Astrocyte of the spinal cord (primary cell): Measurements from ENCODE around the gene ERMAP.
"Not testable (repeated sequence)": the region's sequence is repeated elsewhere in the genome, so short reads cannot be mapped to it uniquely, and the experiment has no call there.

Source experiments
- DNase-seq: peaks from one replicate; pipeline ENCODE4 v3.0.0; 2011; ENCODE audit warnings: low read depth, low spot score
- H3K4me3 ChIP-seq: 2 replicates; pipeline ENCODE4 v1.5.1; 2011; ENCODE audit warnings: low read depth, mild to moderate bottlenecking, low read length, moderate library complexity
- CTCF ChIP-seq: IDR thresholded peaks from 2 replicates; pipeline ENCODE4 v1.5.1; 2012; ENCODE audit warnings: low read depth, mild to moderate bottlenecking, low read length, inconsistent platforms
- in situ Hi-C: cut with HindIII; loops from 2 replicates; pipeline ENCODE4 v1.10.0; 2017; ENCODE audit warnings: low sequenced_read_pairs

ERMAP gene

GRCh38 chr1:42861014-42861399 is 44.1 kb downstream of the ERMAP start:
- DNase-seq = no peak
- in situ Hi-C loops = no loop called here
- no peak overlapping the region for H3K4me3 ChIP-seq
- TF ChIP-seq CTCF = no peak

- H3K4me3 ChIP-seq = no peak overlapping the region
- in situ Hi-C loops = no loop called here
- no peak for TF ChIP-seq CTCF
- no peak for DNase-seq
Measured at GRCh38 chr1:42866549-42866948, 49.6 kb downstream of the ERMAP start.

GRCh38 chr1:42868466-42868865 is 51.5 kb downstream of the ERMAP start:
- not testable (repeated sequence) for DNase-seq

GRCh38 chr1:42869254-42869653 is 52.3 kb downstream of the ERMAP start:
- H3K4me3 ChIP-seq, in situ Hi-C loops, DNase-seq: not testable (repeated sequence)

More at GRCh38 chr1:42868466-42868865, 51.5 kb downstream of the ERMAP start:
- in situ Hi-C loops, H3K4me3 ChIP-seq: not testable (repeated sequence)

- H3K4me3 ChIP-seq, in situ Hi-C loops, DNase-seq: not testable (repeated sequence)
Measured at GRCh38 chr1:42869751-42870150, 52.8 kb downstream of the ERMAP start.

- in situ Hi-C loops, H3K4me3 ChIP-seq: not testable (repeated sequence)
Measured at GRCh38 chr1:42873108-42873507, 56.2 kb downstream of the ERMAP start.

GRCh38 chr1:42873670-42874069 is 56.7 kb downstream of the ERMAP start:
- no peak for TF ChIP-seq CTCF
- H3K4me3 ChIP-seq = no peak overlapping the region
- in situ Hi-C loops = no loop called here
- no peak for DNase-seq

More at GRCh38 chr1:42873108-42873507, 56.2 kb downstream of the ERMAP start:
- not testable (repeated sequence) for DNase-seq

GRCh38 chr1:42876009-42876408 is 59.1 kb downstream of the ERMAP start:
- H3K4me3 ChIP-seq = no peak overlapping the region
- no peak for DNase-seq
- in situ Hi-C loops = no loop called here
- TF ChIP-seq CTCF = no peak

GRCh38 chr1:42877380-42877779 is 60.5 kb downstream of the ERMAP start:
- in situ Hi-C loops = no loop called here
- no peak overlapping the region for H3K4me3 ChIP-seq
- no peak for TF ChIP-seq CTCF
- DNase-seq = no peak
